Calu3 (cell line): Measurements from ENCODE around the gene TLCD3A. TPM values are rescaled to one million over a fixed set of nuclear protein-coding genes. Genes with fewer than 3 reads are reported as not detected.

Experiments
- BruUV-seq: library from RNA; stranded (reverse); fragments of 400-500 nt; replicated peaks from 2 replicates; lab custom pipeline; 2021; lab: Mats Ljungman, UMichigan
- CTCF ChIA-PET: fragments of 300-600 bp; sonication (Branson Sonifier 250); formaldehyde crosslinking; loops from one replicate; lab custom pipeline; 2022; ENCODE audit warnings: antibody characterized with exemption; lab: Charles Lee
- DNase-seq: peaks from one replicate; pipeline ENCODE4 v3.0.0; 2022
- H3K27ac Mint-ChIP-seq: one replicate; pipeline ENCODE4 v1.8.0; 2022; ENCODE audit warnings: mixed read lengths; ENCODE audit not compliant: unreplicated experiment
- H3K27me3 Mint-ChIP-seq: one replicate; pipeline ENCODE4 v1.8.0; 2022; ENCODE audit warnings: mixed read lengths; ENCODE audit not compliant: unreplicated experiment
- H3K36me3 Mint-ChIP-seq: one replicate; pipeline ENCODE4 v1.8.0; 2022; ENCODE audit warnings: mild to moderate bottlenecking, moderate library complexity, mixed read lengths; ENCODE audit not compliant: insufficient read depth, unreplicated experiment
- H3K4me1 Mint-ChIP-seq: one replicate; pipeline ENCODE4 v1.8.0; 2022; ENCODE audit warnings: mild to moderate bottlenecking, low read depth, mixed read lengths; ENCODE audit not compliant: unreplicated experiment
- H3K4me3 Mint-ChIP-seq: one replicate; pipeline ENCODE4 v1.8.0; 2022; ENCODE audit warnings: mild to moderate bottlenecking, low read depth, moderate library complexity, mixed read lengths; ENCODE audit not compliant: unreplicated experiment
- H3K9me3 Mint-ChIP-seq: one replicate; pipeline ENCODE4 v1.8.0; 2022; ENCODE audit warnings: low read depth, mixed read lengths; ENCODE audit not compliant: unreplicated experiment
- CTCF ChIP-seq: fragments of 200-600 bp; IDR thresholded peaks from one replicate; pipeline ENCODE4 v1.8.0; 2022; ENCODE audit warnings: antibody characterized with exemption; ENCODE audit not compliant: unreplicated experiment
- intact Hi-C: fragments of 100-400 bp; cut with micrococcal nuclease; formaldehyde crosslinking; loops from one replicate; pipeline ENCODE4 v1.10.0; 2022; ENCODE audit not compliant: unreplicated experiment
- total RNA-seq: library from RNA; stranded (reverse); gene quantifications from 2 replicates; pipeline ENCODE4 v1.2.3, GENCODE V29; 2022

Gene TLCD3A
- total RNA-seq, 1 experiment from 2014 or later, result 20.3 TPM

GRCh38 chr17:726271-726919 is 6.0 kb upstream of the TLCD3A start:
- no peak for DNase-seq
- TF ChIP-seq CTCF, result no peak
- no TSS peak for BruUV-seq
- CTCF ChIA-PET, result no interaction called here
- no peak overlapping the region for H3K27ac Mint-ChIP-seq
- intact Hi-C loops, result no loop called here
- H3K4me3 Mint-ChIP-seq, result no peak overlapping the region
- H3K9me3 Mint-ChIP-seq, result no peaks in the 10 kb centered on the region
- H3K36me3 Mint-ChIP-seq, result peaks cover 5% of the 10 kb centered on the region
- H3K27me3 Mint-ChIP-seq, result no peaks in the 10 kb centered on the region
- H3K4me1 Mint-ChIP-seq, result peaks cover 14% of the 10 kb centered on the region

- intact Hi-C loops, result no loop called here
- no peak for DNase-seq
- H3K27ac Mint-ChIP-seq, result no peak overlapping the region
- no TSS peak for BruUV-seq
- H3K4me3 Mint-ChIP-seq, result no peak overlapping the region
- no peaks in the 10 kb centered on the region for H3K27me3 Mint-ChIP-seq
- peaks cover 14% of the 10 kb centered on the region for H3K4me1 Mint-ChIP-seq
- no peak for TF ChIP-seq CTCF
- H3K9me3 Mint-ChIP-seq, result no peaks in the 10 kb centered on the region
- H3K36me3 Mint-ChIP-seq, result peaks cover 23% of the 10 kb centered on the region
- CTCF ChIA-PET, result no interaction called here
Measured at GRCh38 chr17:728911-729310, 3.5 kb upstream of the TLCD3A start.

GRCh38 chr17:731644-732066 is 741 bp upstream of the TLCD3A start:
- intact Hi-C loops, result no loop called here
- CTCF ChIA-PET, result interaction anchor here (0.6 kb wide), 1 partner anchor 267 kb away, joined by 6 read pairs; no protein-coding TSS in a partner anchor
- Mint-ChIP-seq H3K4me1 (peaks cover 10% of the 10 kb centered on the region), H3K9me3 (no peaks in the 10 kb centered on the region), H3K27ac (no peak overlapping the region), H3K4me3 (peak overlapping the region; percentile 74), H3K36me3 (peaks cover 33% of the 10 kb centered on the region), H3K27me3 (no peaks in the 10 kb centered on the region)
- TF ChIP-seq CTCF, result no peak
- DNase-seq, result no peak
- no TSS peak for BruUV-seq

GRCh38 chr17:732902-733720 is 715 bp downstream of the TLCD3A start:
- H3K36me3 Mint-ChIP-seq, result peaks cover 34% of the 10 kb centered on the region
- peak; percentile 32 for DNase-seq
- intact Hi-C loops, result no loop called here
- CTCF ChIA-PET, result interaction anchor here (0.7 kb wide), 1 partner anchor 9 kb away, joined by 3 read pairs; no protein-coding TSS in a partner anchor
- no peak for TF ChIP-seq CTCF
- H3K4me3 Mint-ChIP-seq, result peak overlapping the region; percentile 83
- peaks cover 5% of the 10 kb centered on the region for H3K4me1 Mint-ChIP-seq
- H3K27me3 Mint-ChIP-seq, result no peaks in the 10 kb centered on the region
- no peaks in the 10 kb centered on the region for H3K9me3 Mint-ChIP-seq
- H3K27ac Mint-ChIP-seq, result peak overlapping the region; percentile 79
- BruUV-seq, result no TSS peak
